SW 1271 (cell line): ENCODE data around the gene PTPRN2.

Experiments used
- DNase-seq, 2 experiments: peaks; one replicate each; lab custom pipeline; 2025; lab: John Stamatoyannopoulos, UW

PTPRN2 gene

GRCh38 chr7:157585113-157585861 is 1002.3 kb downstream of the PTPRN2 start:
- DNase-seq = no peak

GRCh38 chr7:157584420-157584819 is 1003.2 kb downstream of the PTPRN2 start:
- DNase-seq = no peak

DNA sequence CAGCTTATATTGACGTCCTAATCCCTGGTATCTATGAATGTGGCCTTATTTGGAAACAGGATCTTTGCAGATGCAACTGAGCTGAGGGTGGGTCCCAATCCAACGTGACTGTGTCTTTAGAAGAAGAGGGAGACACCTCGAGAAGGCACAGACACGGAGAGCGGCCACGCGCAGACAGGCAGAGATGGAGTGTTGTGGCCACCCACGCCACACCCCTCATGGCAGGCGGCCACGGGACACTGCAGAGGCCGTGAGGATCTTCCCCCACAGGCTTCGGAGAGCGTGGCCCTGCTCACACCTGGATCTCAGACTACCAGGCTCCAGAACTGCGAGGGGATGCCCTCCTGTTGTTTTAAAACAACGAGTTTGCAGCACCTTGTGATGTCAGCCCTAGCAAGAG is 1005.9 kb downstream of the PTPRN2 start:
- DNase-seq = no peak

DNA sequence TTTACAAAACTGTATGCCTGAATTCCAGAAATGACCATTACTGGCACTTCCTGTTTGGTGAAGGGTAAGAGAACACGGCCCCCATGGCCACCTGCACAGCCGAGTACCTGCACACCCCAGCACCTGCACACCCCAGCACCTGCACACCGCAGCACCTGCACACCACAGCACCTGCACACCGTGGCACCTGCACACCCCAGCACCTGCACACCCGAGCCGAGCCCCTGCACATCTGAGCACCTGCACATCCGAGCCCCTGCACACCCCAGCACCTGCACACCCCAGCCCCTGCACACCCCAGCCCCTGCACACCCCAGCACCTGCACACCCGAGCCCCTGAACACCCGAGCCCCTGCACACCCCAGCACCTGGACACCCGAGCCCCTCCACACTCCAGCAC is 1007.3 kb downstream of the PTPRN2 start:
- DNase-seq = no peak

DNA sequence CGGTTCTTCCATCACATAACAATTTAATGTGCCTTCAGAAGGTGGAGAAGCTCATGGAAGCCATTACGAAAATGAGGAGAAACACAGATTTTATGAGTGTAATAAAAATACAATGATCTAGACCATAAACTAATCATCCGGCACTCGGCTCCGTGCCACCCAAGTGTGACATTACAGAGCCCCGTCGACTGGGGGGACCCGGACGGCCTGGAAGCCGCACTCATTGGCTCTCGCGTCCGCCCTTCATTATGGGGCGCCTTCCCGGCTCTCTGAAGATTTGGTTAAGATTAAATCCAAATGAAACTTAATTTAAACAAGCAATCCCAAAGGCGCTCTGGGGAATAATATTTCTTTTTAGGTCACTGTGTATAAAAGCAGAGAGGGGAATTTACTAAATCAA is 1008.2 kb downstream of the PTPRN2 start:
- DNase-seq = no peak

DNA sequence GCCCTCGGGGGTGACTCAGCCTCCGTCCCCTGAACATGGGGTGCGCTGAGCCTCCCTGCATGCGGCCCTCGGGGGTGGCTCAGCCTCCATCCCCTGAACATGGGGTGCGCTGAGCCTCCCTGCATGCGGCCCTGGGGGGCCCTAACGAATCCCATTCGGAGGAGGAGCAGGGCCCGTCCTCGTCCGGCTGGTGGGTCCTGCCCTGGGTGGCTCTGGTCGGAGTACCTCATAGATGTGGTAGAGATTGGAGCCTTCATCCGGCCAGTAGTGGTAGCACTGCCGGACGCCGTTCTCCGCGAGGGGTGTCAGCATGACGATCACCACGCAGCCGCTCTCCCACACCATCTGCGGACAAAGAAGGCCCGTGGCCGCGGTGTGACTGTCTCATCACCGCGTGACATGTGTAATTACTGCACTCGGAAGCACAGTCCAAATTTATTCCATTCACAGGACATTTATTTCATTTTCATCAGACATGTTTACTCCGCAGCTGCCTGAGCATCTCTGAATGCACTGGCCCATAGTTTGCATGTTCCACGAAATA is 1009.8 kb downstream of the PTPRN2 start:
- no peak for DNase-seq

- DNase-seq = no peak
Observed at GRCh38 chr7:157577061-157577460, 1010.6 kb downstream of the PTPRN2 start.

- DNase-seq = no peak
Observed at GRCh38 chr7:157576415-157576814, 1011.2 kb downstream of the PTPRN2 start.

DNA sequence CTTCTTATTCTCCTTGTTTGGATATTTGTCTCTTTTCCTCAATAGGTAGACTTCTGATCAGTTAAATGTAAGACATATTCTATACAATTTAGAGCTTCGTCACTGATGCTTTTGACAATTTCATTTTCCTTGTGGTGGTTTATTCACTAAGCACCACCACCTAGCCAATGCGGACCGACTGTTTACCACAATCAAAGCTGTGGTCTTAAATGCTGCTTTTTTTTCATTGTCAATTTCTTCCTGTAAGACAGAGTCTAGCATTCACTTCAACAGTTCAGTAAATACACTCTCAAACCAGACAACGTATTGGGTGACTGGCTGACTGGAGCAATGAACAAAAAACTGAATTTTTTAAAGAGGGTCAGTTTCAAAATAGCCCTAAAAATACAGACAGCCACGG is 1011.8 kb downstream of the PTPRN2 start:
- no peak for DNase-seq

GRCh38 chr7:157574914-157575586 is 1012.6 kb downstream of the PTPRN2 start:
- no peak for DNase-seq

DNA sequence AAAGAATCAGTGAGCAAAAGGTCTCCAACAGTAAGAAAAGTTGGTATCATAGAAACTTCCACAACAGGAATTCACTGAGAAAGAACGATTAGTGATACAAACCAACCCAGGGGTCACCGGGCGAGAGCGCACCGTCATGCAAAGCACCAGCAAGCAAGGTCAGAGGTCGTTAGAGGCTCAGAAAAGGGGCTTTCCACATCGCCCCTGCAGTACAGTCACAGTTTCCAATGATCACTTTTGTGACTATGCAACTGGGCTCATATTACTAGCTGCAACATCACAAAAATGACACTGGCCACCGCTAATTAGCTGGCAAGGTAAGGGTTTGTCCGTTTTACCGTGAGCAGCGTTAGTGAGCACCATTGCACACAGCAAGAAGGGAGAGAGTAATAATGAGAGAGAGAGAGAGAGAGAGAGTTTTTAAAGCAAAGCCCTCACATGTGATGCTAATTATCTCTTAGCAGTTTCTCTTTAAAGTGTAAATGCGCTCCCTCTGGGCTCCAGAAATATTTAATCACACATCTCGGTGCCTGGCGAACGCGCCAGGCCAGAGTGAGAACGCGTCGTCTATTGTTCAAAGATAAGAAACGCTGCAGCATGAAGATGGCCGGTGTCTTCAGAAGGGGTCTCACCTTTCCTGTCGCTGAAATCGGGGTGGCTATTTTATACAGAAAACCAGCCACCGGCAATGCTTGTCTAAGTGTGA is 1013.4 kb downstream of the PTPRN2 start:
- DNase-seq = no peak

DNA sequence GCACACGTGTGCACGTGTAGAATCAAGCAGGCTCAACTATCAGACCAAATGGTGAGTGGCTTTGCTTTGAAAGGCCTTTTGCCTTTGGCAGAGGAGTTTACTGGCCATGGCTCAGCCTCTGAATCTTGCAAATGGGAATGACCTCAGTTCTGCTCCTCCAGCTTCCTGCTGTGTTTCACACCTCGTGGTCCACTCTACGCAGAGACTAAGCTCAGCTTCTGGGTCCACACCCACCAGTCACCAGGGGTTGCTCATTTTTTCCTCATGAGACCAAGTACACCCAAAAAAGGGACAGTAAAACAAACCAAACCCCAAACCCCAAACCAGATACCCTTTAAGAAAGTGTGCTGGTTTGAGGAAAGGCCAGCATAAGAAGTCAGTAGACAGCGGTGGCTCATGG is 1014.4 kb downstream of the PTPRN2 start:
- DNase-seq = no peak

DNA sequence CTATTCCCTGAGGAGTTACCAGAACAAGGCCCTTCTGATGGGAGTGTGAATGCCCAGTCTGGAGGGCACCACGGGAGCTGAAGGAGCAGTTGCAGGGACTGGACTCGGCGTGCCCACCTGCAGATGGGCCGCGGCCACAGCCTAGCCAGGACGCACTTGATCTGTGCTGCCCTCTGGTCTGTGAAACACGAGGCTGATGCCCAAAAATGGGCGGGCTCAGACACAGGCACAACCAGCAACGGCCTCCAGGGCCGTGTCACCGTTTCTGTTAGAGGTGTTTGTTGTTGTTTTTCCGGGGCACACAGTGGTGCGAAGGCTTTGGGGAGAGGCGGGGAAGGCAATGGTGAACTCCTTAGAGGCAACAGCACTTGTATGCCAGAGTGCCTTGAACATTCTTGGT is 1015.0 kb downstream of the PTPRN2 start:
- DNase-seq = no peak

DNA sequence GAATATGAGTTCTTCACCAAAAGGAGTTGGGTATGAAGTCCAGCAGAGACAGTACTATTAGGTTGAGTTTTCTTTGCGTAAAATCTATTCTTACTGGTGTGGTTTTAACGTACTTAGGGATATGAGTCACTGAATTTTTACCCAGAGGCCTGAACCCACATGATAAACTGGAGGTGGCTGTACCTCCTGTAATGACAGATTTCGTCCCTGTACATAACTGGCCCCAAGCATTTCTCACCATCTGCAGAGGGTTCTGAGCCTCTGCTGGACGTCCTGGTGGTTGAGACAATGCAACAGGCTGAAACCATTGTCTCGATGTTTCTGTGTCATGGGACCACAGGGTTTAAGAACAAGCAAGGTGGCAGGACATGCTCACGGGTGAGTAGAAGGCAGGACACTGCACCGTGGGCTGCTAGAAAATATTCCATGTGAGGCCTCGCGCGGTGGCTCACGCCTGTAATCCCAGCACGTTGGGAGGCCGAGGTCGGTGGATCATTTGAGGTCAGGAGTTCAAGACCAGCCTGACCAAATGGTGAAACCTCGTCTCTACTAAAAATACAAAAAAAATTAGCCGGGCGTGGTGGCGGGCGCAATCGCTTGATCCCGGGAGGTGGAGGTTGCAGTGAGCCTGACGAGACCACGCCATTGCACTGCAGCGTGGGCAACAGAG is 1017.0 kb downstream of the PTPRN2 start:
- no peak for DNase-seq

DNA sequence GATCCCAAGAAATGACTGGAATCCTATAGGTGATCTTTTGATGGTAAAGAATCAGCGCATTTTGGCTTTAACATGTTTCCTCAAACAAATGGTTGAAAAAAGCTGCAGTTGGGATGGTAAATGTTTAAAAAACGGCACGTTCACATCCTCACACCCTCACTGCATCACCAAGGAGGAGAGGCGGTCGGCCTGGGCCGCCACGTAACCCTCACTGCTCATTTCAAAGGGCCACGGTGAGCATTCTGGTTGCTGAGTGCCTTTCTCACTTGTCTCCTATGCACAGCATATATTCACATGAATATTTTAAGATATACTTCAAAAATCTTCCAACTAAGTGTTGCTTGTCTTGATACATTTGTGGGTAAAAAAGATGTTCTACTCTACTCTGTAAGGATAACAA is 1017.7 kb downstream of the PTPRN2 start:
- no peak for DNase-seq

DNA sequence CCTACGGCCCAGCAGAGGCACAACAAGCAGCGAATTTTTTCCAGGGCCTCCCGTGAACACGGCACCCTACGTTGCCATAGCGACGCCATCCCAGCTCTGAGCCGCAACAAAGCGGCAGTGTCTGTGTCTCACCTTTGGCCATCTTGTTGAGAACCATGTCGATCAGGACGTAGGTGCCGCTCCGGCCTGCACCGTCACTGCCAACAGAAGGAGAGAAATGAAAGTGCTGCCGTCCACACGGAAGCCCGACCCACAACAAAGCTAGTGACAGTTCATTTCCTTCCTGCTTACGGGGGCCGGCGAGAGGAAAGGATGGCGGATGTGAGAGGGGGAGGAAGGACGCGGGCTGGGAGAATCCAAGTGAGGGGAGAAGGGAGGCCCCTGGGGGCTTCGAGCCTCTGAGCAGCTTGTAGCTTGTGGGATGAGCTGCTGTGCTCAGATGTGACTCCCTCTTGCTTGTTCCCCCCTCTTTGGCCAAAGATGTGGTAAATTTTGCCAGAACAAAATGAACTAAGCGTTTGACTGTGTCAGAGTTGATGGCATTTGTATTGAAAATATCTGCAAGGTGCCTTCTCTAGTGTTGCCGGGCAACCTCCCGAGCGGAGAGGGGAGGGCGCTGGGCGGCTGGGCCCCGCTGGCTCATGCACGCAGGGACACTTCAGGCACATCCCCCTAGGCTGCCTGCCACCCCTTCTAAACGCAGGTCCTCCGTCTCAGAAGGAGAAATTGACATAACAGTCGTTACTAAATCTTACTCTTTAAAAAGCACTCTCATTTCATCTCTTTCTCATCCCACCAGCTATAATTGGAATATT is 1018.6 kb downstream of the PTPRN2 start:
- no peak for DNase-seq

DNA sequence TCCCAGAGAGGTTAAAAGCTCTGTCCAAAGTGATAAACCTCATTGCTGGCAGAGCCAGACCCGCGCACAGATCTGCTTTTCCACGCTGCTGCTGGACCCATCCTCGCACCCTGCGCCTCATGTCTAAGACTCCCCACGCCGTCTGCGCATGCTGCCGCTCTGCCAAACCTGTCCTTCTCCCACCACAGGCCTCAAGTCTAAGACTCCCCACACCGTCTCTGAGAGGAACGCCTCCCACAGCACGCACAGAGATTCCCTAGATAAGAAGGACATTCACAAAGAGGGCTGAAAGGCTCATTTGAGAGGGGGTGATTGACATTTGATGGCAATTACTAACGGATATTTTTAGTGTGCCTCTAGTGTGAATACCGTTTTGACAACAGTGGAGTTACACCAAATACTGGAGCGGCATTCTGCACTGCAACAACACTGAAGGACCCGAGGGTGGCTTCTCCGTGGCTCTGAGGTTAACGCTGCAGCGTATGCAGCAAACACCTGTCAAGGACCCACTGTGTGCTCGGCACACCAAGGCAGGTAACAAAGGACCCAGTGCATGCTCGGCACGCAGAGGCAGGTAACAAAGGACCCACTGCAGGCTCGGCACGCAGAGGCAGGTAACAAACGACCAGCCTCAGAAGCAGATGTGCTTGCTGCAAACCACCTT is 1019.4 kb downstream of the PTPRN2 start:
- no peak for DNase-seq

DNA sequence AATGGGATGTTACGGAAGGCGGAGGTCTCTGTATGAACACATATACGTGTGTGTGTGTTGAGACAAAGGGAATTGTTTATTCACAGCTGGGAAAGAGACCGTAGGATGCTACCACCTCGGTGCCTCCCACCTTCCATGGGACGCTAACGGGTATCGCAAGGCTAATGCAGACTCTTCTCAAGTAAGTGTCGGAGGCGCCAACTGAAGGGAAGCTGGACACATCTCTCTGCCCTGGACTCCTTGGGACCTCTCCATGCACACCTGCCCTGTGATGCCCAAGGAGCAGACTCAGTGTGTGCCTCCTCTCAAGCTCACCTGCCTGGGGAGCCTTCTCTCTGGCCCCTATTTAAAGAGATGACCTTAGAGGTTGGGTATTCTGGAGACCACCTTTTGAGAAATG is 1020.0 kb downstream of the PTPRN2 start:
- no peak for DNase-seq

GRCh38 chr7:157566631-157567006 is 1021.0 kb downstream of the PTPRN2 start:
- no peak for DNase-seq

DNA sequence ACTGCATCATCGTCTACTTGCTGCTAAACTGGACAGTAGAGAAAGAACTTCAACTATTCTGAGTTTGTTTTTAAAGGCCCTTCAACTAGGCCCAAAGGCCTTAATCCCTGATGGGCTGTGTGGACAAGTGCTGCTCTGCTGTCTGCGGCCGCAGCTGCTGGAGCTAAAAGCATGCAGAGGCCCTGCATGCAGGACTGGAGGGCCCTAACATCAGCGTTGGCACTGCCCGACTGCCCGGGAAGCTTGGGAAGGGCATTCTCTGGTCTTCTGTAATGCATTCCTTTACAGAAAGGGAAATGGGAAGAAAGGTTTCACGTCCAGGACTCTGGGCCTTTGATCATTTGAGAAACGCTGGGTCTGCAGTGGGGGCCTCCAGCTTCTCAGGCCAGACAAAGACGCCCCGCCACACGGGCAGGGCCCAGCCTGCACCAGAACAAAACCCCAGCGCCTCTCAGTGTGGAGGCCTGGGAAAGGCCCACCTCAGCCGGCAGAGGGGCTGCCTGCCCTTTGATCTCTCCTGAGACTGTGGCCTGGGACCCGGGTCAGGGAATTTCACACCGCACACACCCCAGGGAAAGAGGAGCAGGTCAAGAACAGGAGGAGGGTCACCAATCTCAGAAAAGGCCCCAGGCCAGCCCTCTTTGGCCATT is 1021.5 kb downstream of the PTPRN2 start:
- no peak for DNase-seq
